GM06990 (cell line): Measurements from ENCODE around the gene SYT2.

ENCODE experiments used
- DNase-seq: peaks from one replicate; pipeline ENCODE4 v3.0.0-alpha.2; 2011; ENCODE audit not compliant: insufficient read length; ENCODE audit errors: extremely low read depth
- H3K27me3 ChIP-seq: replicated peaks from 2 replicates; pipeline ENCODE4 v1.6.0; 2011; ENCODE audit warnings: low read length; ENCODE audit not compliant: control insufficient read depth, insufficient read depth
- H3K36me3 ChIP-seq: 2 replicates; pipeline ENCODE4 v1.5.1; 2011; ENCODE audit warnings: low read length; ENCODE audit not compliant: control insufficient read depth, insufficient read depth
- H3K4me3 ChIP-seq: replicated peaks from 2 replicates; pipeline ENCODE4 v1.5.1; 2011; ENCODE audit warnings: low read depth, mild to moderate bottlenecking, control low read depth, low read length
- TF ChIP-seq, protein P1 (sequence below): IDR thresholded peaks from 2 replicates; pipeline ENCODE4 v1.5.1; 2011; ENCODE audit warnings: low read length, control low read depth, mild to moderate bottlenecking, inconsistent platforms; ENCODE audit not compliant: insufficient read depth, poor library complexity, severe bottlenecking

The SYT2 gene

DNA sequence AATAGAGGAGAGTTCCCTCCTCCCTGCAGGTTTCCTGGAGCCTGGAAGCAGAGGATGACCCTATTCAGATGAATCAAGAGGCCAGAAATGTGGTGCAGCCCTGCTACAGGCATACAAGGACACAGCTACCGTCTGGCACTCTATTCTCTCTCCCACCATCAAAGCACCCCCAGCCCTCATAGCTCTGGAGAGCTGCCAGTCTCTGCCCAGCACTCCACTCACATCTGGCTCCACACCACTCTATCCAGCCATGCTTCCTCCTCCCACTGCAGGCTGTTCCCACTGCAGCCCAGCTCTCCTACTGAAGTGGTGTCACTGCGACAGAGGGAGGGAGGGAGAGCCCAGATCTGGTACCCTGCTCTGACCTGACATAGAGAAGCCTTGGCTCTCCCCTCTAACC lies 18.4 kb downstream of the SYT2 start:
- DNase-seq, result no peak
- H3K4me3 ChIP-seq, result no peak overlapping the region
- no peaks in the 10 kb centered on the region; the same call in 1 of the 2 replicates for H3K27me3 ChIP-seq
- TF ChIP-seq, protein P1, sequence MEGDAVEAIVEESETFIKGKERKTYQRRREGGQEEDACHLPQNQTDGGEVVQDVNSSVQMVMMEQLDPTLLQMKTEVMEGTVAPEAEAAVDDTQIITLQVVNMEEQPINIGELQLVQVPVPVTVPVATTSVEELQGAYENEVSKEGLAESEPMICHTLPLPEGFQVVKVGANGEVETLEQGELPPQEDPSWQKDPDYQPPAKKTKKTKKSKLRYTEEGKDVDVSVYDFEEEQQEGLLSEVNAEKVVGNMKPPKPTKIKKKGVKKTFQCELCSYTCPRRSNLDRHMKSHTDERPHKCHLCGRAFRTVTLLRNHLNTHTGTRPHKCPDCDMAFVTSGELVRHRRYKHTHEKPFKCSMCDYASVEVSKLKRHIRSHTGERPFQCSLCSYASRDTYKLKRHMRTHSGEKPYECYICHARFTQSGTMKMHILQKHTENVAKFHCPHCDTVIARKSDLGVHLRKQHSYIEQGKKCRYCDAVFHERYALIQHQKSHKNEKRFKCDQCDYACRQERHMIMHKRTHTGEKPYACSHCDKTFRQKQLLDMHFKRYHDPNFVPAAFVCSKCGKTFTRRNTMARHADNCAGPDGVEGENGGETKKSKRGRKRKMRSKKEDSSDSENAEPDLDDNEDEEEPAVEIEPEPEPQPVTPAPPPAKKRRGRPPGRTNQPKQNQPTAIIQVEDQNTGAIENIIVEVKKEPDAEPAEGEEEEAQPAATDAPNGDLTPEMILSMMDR, result no peak
- H3K36me3 ChIP-seq, result no peaks in the 10 kb centered on the region

DNA sequence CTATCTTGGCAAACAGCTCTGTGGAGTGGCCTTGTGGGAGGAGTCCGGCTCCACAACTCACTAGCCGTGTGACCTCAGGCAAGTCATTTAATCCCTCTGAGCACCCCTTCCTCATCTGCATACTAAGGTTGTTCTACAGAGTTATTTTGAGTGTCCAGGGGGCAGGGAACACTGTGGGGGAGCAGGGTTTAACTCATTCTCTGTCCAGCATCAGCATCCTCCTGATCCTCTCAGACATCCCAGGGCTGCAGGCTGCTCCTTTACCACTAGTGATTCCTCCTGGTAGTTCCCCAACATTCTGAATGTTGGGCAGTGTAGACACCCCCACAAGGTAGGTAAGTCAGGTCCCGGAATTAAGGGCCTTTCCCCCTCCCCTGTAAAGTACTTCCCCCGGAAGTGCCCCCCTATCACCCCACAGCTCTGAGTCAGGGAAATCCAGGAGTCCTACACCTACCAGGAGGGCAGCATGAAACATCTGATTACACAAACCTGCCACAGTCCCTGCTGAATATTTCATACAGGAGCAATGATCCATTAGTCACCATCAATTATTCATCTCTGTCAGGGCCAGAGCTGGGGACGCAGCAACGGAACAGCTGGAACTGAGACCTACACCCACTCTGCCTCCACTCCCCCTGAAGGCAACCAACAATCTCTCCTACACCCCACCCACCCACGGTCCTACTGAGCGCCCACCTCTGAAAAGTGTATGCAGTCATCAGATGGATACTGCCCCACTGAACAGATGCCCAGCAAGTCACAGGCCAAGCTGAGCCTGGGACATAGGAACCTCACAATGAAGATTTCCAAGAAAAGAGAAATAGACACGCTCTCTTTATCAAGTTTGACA lies 20.5 kb downstream of the SYT2 start:
- DNase-seq, result no peak

DNA sequence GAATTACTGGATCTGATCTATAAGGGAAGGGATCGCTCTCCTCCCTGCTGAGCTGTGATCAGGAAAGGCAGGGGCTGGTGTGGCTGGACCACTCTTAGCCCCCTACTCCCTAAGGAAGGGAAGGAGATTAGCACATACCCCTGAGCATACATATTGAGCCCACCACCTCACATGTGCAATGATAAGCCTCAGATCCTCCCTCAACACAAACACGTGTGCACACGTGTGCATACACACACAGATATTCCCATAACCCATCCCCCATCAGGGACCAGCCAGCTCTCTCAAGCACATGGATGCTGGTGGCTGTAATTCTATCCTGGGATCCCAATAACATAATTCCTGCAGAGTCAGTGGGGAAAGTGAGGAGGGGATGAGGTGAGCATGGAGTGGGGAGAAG lies 21.2 kb downstream of the SYT2 start:
- Histone ChIP-seq H3K4me3 (no peak overlapping the region), H3K36me3 (no peaks in the 10 kb centered on the region), H3K27me3 (no peaks in the 10 kb centered on the region; the same call in 1 of the 2 replicates)
- TF ChIP-seq, protein P1, result no peak
- DNase-seq, result no peak

More for the DNA sequence above, 20.5 kb downstream of the SYT2 start:
- H3K27me3 ChIP-seq, result no peaks in the 10 kb centered on the region; the same call in 1 of the 2 replicates
- TF ChIP-seq, protein P1, result no peak
- H3K36me3 ChIP-seq, result no peaks in the 10 kb centered on the region
- H3K4me3 ChIP-seq, result no peak overlapping the region

DNA sequence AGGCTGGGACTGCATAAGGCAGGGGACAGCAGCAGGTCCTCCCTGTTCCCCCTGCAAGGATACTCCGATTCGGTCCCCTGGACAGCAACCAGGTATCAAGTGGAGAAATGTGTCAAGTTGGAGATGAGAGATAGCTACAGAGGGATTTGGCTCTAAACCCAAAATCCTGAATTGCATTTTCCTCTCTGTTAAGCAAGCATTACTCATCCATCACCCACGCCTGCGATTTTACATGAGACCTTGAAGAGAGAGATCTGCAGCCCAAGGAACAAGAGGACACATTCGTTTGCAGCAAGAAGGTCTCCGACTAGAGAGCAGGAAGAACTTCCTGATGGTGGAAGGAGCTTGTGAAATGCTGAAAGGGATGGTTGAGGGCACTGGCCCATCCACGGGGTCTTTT lies 21.9 kb downstream of the SYT2 start:
- H3K27me3 ChIP-seq, result no peaks in the 10 kb centered on the region; the same call in 1 of the 2 replicates
- H3K4me3 ChIP-seq, result no peak overlapping the region
- TF ChIP-seq, protein P1, result no peak
- no peaks in the 10 kb centered on the region for H3K36me3 ChIP-seq
- no peak for DNase-seq

DNA sequence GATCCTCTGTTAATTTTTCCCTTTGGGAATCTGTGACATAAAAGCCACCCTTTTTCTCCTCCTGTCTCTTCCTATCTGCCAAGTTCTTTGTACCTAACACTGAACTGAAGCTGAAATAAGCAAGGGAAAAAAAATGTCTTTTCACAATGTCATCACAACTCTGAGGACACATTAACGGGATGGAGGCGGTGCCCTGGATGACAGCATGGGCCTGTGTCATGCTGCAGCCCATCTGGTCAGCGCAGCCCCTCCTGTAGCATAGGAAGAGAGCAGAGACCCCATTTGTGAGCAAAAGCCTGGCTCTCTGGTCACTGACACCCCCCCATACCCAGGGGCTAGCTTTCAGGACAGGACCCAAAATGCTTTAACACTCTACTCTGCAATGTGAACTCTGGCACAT lies 22.5 kb downstream of the SYT2 start:
- DNase-seq, result no peak
- Histone ChIP-seq H3K27me3 (no peaks in the 10 kb centered on the region; the same call in 1 of the 2 replicates), H3K36me3 (no peaks in the 10 kb centered on the region), H3K4me3 (no peak overlapping the region)
- TF ChIP-seq, protein P1, result no peak

DNA sequence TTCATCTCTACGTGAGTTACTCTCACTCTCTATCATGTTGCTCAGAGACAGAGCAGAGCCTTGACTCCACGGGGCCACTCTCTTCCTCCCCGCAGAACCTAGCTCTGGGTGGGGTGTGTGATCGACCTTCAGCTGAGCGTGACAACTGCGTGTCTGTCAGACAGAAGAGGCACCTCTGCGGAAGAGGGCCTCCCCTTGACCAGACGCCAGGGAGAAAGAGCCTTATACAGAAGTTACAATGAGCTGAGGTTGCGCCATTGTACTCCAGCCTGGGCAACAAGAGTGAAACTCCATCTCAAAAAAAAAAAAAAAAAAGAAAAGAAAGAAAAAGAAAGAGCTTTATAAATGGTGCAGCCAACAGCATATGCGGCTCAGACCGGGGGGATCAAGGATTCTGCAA lies 22.9 kb downstream of the SYT2 start:
- DNase-seq, result no peak
- Histone ChIP-seq H3K27me3 (no peaks in the 10 kb centered on the region; the same call in 1 of the 2 replicates), H3K4me3 (no peak overlapping the region), H3K36me3 (no peaks in the 10 kb centered on the region)
- TF ChIP-seq, protein P1, result no peak
